NB4 (cell line): ENCODE measurements around the gene SULT1A4.
"Not testable (repeated sequence)": the region's sequence is repeated elsewhere in the genome, so short reads cannot be mapped to it uniquely, and the experiment has no call there.

Experiments
- MAX ChIP-seq: IDR thresholded peaks from 2 replicates; pipeline ENCODE4 v1.6.1; 2011; ENCODE audit warnings: low read depth, low read length
- POLR2A ChIP-seq: IDR thresholded peaks from 2 replicates; pipeline ENCODE4 v1.6.1; 2011; ENCODE audit warnings: mild to moderate bottlenecking; ENCODE audit not compliant: insufficient read length; ENCODE audit errors: extremely low read depth

DNA sequence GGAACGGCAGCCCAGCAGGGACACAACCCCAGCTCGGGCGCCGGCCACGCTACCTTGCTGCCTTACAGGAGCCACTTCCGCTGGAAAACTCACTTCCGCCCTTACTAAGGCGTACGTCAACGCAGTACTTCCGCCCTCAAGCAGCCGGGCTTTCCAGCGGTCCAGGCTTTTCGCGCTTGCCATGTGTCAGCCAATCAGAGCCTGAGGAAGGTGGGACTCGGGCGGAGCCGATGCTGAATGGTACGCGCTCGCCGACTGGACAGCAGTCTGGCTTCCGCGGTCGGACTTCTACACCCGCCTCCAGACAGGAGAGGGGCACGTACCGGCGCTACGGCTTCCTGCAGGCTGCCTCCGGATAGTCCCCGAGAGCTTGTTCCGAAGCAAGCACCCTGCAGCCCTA, 5.4 kb upstream of the SULT1A4 start, which contains the start of the genes BOLA2 and SLX1B:
- not testable (repeated sequence) for TF ChIP-seq POLR2A, MAX
